Muscle layer of colon (tissue), 2 donors: ENCODE measurements around the gene TRAF7.
"Not testable (repeated sequence)": the region's sequence is repeated elsewhere in the genome, so short reads cannot be mapped to it uniquely, and the experiment has no call there.

ENCODE experiments used
- H3K27ac ChIP-seq: one replicate; pipeline ENCODE4 v1.7.0; 2013; ENCODE audit warnings: low read depth, mild to moderate bottlenecking, low read length, moderate library complexity
- H3K27me3 ChIP-seq, 2 donors: one replicate each; pipeline ENCODE4 v1.7.0; 2013; ENCODE audit warnings: low read length in 2 of 2, mild to moderate bottlenecking in 2 of 2; ENCODE audit not compliant: insufficient read depth in 2 of 2, control insufficient read depth in 1 of 2
- H3K36me3 ChIP-seq: one replicate; pipeline ENCODE4 v1.7.0; 2013; ENCODE audit warnings: mild to moderate bottlenecking, low read length; ENCODE audit not compliant: insufficient read depth
- H3K4me1 ChIP-seq: one replicate; pipeline ENCODE4 v1.7.0; 2013; ENCODE audit warnings: mild to moderate bottlenecking, low read length; ENCODE audit not compliant: insufficient read depth
- H3K4me3 ChIP-seq, 2 donors: one replicate each; pipeline ENCODE4 v1.7.0; 2013; ENCODE audit warnings: low read length in 2 of 2, low read depth in 1 of 2, mild to moderate bottlenecking in 1 of 2, moderate library complexity in 1 of 2
- H3K9ac ChIP-seq: one replicate; pipeline ENCODE4 v1.7.0; 2013; ENCODE audit warnings: low read length
- H3K9me3 ChIP-seq: one replicate; pipeline ENCODE4 v1.7.0; 2013; ENCODE audit warnings: mild to moderate bottlenecking, low read length
- donor health status: abdominal sarcoma.
- donor health status: Adenocarcinoma of cecum.

The TRAF7 gene

DNA sequence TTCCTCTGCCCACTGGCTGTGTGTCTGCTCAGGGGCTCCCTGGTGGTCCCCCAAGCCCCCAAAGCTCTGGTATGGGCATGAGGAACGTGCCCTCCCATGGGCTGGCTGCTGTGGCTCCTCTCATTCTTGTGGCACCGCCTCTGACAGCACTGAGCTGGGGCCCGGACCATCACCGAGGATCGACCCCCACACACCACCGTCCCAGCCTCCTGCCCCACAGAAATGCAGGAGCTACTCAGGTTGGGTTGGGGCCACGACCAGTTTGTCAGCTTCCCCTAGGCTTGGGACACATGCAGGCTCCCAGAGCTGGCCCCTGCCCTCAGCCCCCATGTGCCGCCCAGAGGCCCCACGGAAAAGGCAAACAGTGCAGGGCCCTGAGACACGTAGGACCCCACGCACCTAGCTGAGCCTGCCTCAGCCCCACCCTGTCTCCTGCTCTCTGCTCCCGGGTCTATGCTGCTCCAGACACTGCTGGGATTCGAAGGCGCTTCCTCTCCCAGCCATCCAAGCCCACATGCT is 44.1 kb downstream of the TRAF7 start:
- Histone ChIP-seq H3K9me3 (no peaks in the 10 kb centered on the region), H3K4me1 (peaks cover 7% of the 10 kb centered on the region), H3K9ac (no peak overlapping the region), H3K27ac (no peak overlapping the region), H3K4me3 (no peak overlapping the region), H3K36me3 (no peaks in the 10 kb centered on the region), H3K27me3 (peaks cover 15 to 34% of the 10 kb centered on the region in 2 donors)

DNA sequence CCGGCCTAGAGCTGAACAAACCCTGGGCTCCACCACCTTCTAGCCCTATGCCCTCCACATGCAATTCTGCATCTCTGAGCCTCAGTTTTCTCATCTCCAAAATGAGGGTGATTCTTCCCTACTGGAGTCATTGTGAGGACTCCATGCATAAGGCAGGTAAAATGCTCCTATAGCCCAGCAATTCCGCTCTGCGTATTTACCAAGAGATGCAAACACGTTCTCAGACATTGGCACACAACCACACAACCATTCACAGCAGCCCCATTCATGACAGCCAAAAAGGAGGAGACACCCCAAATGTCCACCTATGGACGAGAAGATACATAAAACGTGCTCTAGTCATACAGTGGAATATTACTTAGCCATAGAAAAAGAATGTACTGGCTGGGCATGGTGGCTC is 44.7 kb downstream of the TRAF7 start:
- Histone ChIP-seq H3K36me3 (no peaks in the 10 kb centered on the region), H3K4me3 (no peak overlapping the region), H3K27me3 (peaks cover 11 to 28% of the 10 kb centered on the region in 2 donors), H3K27ac (no peak overlapping the region), H3K9ac (no peak overlapping the region), H3K4me1 (peaks cover 10% of the 10 kb centered on the region), H3K9me3 (no peaks in the 10 kb centered on the region)

DNA sequence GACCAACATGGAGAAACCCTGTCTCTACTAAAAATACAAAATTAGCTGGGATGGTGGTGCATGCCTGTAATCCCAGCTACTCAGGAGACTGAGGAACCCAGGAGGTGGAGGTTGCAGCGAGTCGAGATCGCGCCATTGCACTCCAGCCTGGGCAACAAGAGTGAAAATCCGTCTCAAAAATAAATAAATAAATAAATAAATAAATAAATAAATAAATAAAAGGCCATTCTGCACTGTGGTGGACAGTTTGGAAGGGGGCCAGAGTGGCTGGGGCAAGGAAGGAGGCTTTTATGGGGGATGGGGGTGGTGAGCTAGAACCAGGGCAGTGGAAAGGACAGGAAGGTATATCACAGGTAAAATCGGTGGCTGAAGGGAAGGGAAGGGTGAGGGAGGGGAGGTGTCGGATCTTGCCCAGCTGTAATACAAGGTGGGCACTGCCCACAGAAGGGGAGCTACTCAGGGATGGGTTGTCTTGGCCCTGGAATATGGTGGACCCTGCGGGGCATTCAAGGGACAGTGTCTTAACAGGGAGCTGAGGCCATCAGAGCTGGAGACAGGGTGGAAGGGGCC is 47.6 kb downstream of the TRAF7 start:
- H3K4me3 ChIP-seq, H3K36me3 ChIP-seq, H3K9ac ChIP-seq, H3K9me3 ChIP-seq, H3K27me3 ChIP-seq, H3K27ac ChIP-seq: not testable (repeated sequence)
- peaks cover 11% of the 10 kb centered on the region for H3K4me1 ChIP-seq

DNA sequence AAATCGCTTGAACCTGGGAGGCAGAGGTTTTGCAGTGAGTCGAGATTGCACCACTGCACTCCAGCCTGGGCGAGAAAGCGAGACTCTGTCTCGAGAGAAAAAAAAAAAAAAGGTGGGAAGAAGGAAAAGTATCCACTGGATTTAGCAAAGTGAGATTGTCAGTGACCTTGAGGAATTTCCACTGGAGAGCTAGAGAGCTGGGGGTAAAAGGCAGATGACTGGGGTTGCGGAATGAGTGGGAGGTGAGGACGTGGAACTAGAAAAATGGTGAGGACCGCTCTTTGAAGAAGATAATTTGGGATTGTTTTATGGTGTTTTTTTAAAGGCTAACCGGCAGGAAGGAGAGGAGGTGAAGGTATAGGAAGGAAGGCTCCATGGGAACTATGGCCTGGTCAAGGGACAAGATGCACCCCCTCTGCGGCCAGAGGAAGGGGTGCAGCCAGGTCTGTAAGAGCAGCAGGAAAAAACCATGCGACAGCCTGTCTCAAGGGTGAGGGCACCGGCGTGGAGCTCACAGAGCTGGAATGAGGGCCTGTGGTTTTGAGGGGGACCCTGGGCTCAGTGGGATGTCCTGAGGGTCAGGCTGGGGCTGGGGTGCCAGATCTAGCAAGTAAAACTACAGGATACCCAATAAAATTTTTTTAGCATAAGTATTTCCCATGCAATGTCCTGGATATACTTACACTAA is 49.0 kb downstream of the TRAF7 start:
- Histone ChIP-seq H3K36me3 (peaks cover 19% of the 10 kb centered on the region), H3K27me3 (peaks cover 0 to 2% of the 10 kb centered on the region in 2 donors), H3K4me3 (peak overlapping the region; percentile 49 to 76), H3K9ac (peak overlapping the region; percentile 4), H3K27ac (peak overlapping the region; percentile 93), H3K9me3 (no peaks in the 10 kb centered on the region), H3K4me1 (peaks cover 11% of the 10 kb centered on the region)

DNA sequence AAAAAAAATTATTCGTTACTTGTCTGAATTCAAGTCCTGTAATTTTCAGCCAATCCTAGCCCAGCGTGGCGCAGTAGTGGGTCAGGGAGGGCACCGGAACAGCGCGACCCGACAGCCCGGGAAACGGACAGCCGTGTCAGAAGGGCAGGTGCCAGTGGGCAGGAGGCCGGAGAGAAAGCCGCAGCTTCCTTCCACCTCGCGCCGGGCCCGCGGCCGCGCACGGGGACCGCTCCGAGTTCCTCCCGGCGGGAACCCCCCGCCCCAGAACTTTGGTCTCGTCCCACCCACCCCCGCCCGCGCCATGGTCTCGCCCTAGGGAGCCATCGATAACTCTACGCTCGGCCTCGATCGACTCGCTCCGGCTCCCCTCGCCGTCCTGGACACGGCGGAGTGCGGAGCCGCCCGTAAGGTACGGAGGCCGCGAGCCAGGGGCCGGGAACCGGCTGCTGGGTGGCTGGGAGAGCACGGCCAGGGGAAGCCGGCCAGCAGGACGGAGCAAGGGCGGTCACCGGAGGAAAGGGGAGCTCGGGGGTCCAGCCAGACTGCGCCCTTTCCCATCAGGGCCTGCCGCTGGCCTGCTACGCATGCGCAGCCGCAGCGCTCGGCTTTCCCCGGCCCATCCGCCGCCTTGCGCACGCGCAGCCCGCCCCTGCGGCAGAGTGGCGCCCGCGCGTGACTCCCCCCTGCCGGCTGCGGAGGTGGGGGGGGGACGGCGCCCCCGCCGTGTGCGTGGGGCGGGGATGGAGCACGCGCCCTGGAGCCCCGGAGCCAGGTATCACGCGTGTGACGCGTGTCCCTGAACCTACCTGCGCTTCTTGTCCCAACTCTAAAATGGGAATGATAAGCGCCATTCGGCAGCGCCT is 49.8 kb downstream of the TRAF7 start, which contains the start of gene MLST8:
Gene MLST8, plus strand, starts transcription at position 351 of the 863 bp plus-strand sequence. CDS start 632 bp downstream, outside the sequence.
- peaks cover 11% of the 10 kb centered on the region for H3K4me1 ChIP-seq
- H3K27me3 ChIP-seq: no peaks in the 10 kb centered on the region
- H3K36me3 ChIP-seq: peaks cover 19% of the 10 kb centered on the region
- H3K27ac ChIP-seq: peak within 1 kb of the TSS; percentile 93
- H3K4me3 ChIP-seq: peak within 1 kb of the TSS; percentile 76 to 95
- peak within 1 kb of the TSS; percentile 33 for H3K9ac ChIP-seq
- H3K9me3 ChIP-seq: no peaks in the 10 kb centered on the region

DNA sequence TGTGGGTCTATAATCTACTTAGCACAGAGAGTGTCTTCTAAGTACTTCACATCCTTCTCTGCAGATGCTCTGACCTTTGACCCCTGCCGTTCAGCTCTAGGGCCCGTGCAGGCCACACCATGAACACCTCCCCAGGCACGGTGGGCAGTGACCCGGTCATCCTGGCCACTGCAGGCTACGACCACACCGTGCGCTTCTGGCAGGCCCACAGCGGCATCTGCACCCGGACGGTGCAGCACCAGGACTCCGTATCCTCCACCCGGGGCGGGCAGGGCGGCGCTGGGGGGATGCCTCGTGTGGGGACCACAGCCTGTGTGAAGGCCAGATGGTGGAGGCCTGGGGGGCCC is 50.4 kb downstream of the TRAF7 start:
- H3K4me3 ChIP-seq: peak overlapping the region; percentile 76 to 95
- H3K27me3 ChIP-seq: no peaks in the 10 kb centered on the region
- H3K4me1 ChIP-seq: peaks cover 11% of the 10 kb centered on the region
- no peaks in the 10 kb centered on the region for H3K9me3 ChIP-seq
- H3K9ac ChIP-seq: peak overlapping the region; percentile 33
- H3K36me3 ChIP-seq: peaks cover 19% of the 10 kb centered on the region
- peak overlapping the region; percentile 93 for H3K27ac ChIP-seq

DNA sequence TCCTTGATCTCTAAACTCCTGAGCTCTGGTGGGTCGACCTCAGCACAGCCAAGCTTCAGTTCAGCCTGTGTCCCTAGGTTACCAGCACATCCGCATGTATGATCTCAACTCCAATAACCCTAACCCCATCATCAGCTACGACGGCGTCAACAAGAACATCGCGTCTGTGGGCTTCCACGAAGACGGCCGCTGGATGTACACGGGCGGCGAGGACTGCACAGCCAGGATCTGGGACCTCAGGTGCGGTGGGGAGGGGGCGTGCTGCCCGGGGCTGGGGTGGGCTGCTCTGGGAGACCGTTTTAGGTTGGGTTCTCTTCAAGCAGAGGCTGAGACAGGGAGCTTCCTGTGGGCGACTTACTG is 50.8 kb downstream of the TRAF7 start:
- Histone ChIP-seq H3K27me3 (no peaks in the 10 kb centered on the region), H3K4me1 (peaks cover 11% of the 10 kb centered on the region), H3K9me3 (no peaks in the 10 kb centered on the region), H3K4me3 (peak overlapping the region; percentile 76 to 95), H3K9ac (peak overlapping the region; percentile 33), H3K27ac (no peak overlapping the region), H3K36me3 (peaks cover 19% of the 10 kb centered on the region)

DNA sequence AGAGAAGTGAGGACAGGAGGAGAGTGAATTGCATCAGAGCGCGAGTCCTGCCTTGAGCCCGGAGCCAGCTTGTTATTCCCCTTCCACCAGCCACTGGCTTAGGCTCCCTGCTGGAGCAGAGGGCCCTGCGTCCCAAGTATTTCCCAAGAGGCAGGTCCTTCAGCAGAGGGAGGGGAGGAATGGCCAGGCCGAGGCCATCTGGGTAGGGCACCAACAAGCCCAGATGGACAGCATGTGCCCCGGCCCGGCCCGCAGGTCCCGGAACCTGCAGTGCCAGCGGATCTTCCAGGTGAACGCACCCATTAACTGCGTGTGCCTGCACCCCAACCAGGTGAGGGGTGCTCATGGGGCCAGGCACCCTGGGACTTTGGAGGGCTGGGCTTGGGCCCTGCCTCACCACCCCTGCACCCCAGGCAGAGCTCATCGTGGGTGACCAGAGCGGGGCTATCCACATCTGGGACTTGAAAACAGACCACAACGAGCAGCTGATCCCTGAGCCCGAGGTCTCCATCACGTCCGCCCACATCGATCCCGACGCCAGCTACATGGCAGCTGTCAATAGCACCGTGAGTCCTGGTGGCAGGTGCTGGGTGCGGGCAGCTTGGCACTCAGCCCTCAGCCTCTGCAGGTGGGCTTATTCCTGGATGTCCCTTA is 51.3 kb downstream of the TRAF7 start:
- H3K4me3 ChIP-seq: no peak overlapping the region
- no peak overlapping the region for H3K27ac ChIP-seq
- H3K9me3 ChIP-seq: no peaks in the 10 kb centered on the region
- H3K4me1 ChIP-seq: peaks cover 11% of the 10 kb centered on the region
- peaks cover 19% of the 10 kb centered on the region for H3K36me3 ChIP-seq
- no peaks in the 10 kb centered on the region for H3K27me3 ChIP-seq
- H3K9ac ChIP-seq: no peak overlapping the region

DNA sequence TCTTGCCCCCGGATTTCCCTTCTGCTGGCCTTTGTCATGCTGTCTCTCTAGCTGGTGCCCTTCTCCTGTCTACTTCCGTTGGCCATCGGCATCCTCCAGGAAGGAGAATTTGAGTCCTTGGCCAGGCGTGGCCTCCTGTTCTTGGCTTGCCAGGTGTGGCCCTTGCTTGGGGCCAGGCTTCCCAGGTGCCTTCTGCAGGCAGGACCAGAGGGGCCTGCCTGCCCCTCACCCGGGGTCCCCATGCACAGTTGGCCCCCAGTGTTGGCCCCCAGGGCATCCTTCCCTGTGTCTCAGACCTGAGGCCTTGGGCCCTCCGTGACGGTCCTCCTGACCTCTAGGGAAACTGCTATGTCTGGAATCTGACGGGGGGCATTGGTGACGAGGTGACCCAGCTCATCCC is 52.3 kb downstream of the TRAF7 start:
- H3K9ac ChIP-seq: no peak overlapping the region
- H3K4me3 ChIP-seq: no peak overlapping the region
- H3K27ac ChIP-seq: no peak overlapping the region
- H3K36me3 ChIP-seq: peaks cover 19% of the 10 kb centered on the region
- H3K4me1 ChIP-seq: peaks cover 14% of the 10 kb centered on the region
- no peaks in the 10 kb centered on the region for H3K9me3 ChIP-seq
- no peaks in the 10 kb centered on the region for H3K27me3 ChIP-seq

DNA sequence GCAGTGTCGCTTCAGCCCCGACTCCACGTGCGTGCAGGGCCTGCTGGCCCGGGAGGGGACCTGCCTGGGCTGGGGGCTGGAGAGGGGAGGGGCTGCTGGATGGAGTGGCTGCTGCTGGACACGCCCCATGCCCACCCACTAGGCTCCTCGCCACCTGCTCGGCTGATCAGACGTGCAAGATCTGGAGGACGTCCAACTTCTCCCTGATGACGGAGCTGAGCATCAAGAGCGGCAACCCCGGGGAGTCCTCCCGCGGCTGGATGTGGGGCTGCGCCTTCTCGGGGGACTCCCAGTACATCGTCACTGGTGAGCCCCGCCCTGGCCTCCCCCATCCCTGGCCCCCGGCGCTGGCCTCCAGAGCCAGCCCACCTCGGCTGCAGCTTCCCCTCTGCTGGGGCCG is 52.7 kb downstream of the TRAF7 start:
- no peaks in the 10 kb centered on the region for H3K9me3 ChIP-seq
- peaks cover 19% of the 10 kb centered on the region for H3K36me3 ChIP-seq
- no peak overlapping the region for H3K9ac ChIP-seq
- no peaks in the 10 kb centered on the region for H3K27me3 ChIP-seq
- no peak overlapping the region for H3K27ac ChIP-seq
- H3K4me3 ChIP-seq: no peak overlapping the region
- peaks cover 18% of the 10 kb centered on the region for H3K4me1 ChIP-seq

DNA sequence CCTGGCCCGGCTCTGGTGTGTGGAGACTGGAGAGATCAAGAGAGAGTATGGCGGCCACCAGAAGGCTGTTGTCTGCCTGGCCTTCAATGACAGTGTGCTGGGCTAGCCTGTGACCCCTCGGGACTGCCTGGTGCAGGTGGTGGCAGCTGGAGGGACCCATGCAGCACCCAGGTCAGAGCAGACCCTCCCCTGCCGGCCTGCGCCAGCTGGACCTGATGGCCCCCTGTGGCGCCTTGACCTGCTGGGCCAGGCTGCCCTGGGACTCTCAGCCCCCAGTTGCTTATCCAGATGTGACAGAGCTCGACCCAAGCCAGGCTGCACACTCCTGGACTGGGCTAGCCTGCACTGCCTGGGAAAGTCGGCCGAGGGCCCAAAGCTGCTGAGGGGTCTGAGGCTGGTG is 53.2 kb downstream of the TRAF7 start:
- H3K27ac ChIP-seq: no peak overlapping the region
- peaks cover 23% of the 10 kb centered on the region for H3K4me1 ChIP-seq
- no peaks in the 10 kb centered on the region for H3K9me3 ChIP-seq
- H3K27me3 ChIP-seq: no peaks in the 10 kb centered on the region
- peaks cover 19% of the 10 kb centered on the region for H3K36me3 ChIP-seq
- no peak overlapping the region for H3K9ac ChIP-seq
- no peak overlapping the region for H3K4me3 ChIP-seq
